ENCODE results near the gene MAOB.
"Not testable (repeated sequence)": the region's sequence is repeated elsewhere in the genome, so short reads cannot be mapped to it uniquely, and the experiment has no call there.

The MAOB gene
- 0 to 0.18 (median 0) reads per million in 9 experiments for total RNA-seq

DNA sequence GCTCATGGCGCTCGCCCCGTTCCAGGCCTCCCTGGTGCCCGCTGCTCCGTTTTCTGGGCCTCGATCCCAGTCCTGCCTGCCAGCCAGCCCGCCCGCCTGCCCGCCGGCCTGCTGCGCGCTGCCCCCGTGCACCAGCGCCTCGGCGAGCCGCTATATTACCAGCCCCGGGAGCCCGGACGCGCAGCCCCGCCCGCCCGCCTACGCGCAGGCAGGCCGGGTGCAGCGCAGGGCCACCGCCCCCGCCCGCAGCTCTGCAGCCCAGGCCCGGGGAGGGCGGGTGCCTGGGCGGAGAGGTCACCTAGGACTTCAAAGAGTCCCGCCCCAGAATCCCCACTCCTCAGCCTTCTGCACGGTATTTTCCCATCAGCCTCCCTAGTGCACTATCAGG, at the start of gene MAOB:
Gene MAOB (minus strand): TSS at position 157 of the 388 bp plus-strand sequence. CDS start 151 bp downstream, at position 6.
- Mint-ChIP-seq H3K36me3 (ENCODE audit: insufficient read depth) (no peaks in the 10 kb centered on the region), H3K4me1 (ENCODE audit: low read depth in 2 of 2) (no peaks in the 10 kb centered on the region), H3K27me3 (peaks cover 28 to 41% of the 10 kb centered on the region in 2 donors), H3K4me3 (peak within 1 kb of the TSS in 1 of 2 donors; percentile 3), H3K9me3 (no peaks in the 10 kb centered on the region), H3K27ac (no peak within 1 kb of the TSS)
- DNase-seq = no peak
- no peak for ATAC-seq (replicated peaks)

DNA sequence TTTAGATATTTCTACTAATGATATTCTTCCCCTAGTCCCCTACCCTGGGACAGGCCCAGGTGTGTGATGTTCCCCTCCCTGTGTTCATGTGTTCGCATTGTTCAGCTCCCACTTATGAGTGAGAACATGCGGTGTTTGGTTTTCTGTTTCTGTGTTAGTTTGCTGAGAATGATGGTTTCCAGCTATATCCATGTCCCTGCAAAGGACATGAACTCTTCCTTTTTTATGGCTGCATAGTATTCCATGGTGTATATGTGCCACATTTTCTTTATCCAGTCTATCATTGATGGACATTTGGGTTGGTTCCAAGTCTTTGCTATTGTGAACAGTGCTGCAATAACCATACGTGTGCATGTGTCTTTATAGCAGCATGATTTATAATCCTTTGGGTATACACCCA, 39.8 kb upstream of the MAOB start:
- not testable (repeated sequence) for H3K9me3 Mint-ChIP-seq; ATAC-seq (replicated peaks); H3K27ac Mint-ChIP-seq; H3K4me1 Mint-ChIP-seq (ENCODE audit: low read depth in 2 of 2); H3K4me3 Mint-ChIP-seq; DNase-seq; H3K36me3 Mint-ChIP-seq (ENCODE audit: insufficient read depth)
- H3K27me3 Mint-ChIP-seq = peaks cover 25 to 31% of the 10 kb centered on the region in 2 donors

GRCh38 chrX:43910772-43911171, 28.5 kb upstream of the MAOB start:
- peaks cover 6 to 14% of the 10 kb centered on the region in 2 donors for H3K27me3 Mint-ChIP-seq
- H3K9me3 Mint-ChIP-seq; H3K36me3 Mint-ChIP-seq (ENCODE audit: insufficient read depth); H3K4me3 Mint-ChIP-seq; H3K4me1 Mint-ChIP-seq (ENCODE audit: low read depth in 2 of 2); H3K27ac Mint-ChIP-seq; ATAC-seq (replicated peaks); DNase-seq: not testable (repeated sequence)

- ATAC-seq (replicated peaks) (no peak), DNase-seq (no peak)
- Mint-ChIP-seq H3K4me1 (ENCODE audit: low read depth in 2 of 2) (no peaks in the 10 kb centered on the region), H3K36me3 (ENCODE audit: insufficient read depth) (peaks cover 2% of the 10 kb centered on the region), H3K4me3 (no peak overlapping the region), H3K9me3 (no peaks in the 10 kb centered on the region), H3K27me3 (peaks cover 6 to 14% of the 10 kb centered on the region in 2 donors), H3K27ac (no peak overlapping the region)
These were observed 27.8 kb upstream of the MAOB start for GRCh38 chrX:43910012-43910411.

DNA sequence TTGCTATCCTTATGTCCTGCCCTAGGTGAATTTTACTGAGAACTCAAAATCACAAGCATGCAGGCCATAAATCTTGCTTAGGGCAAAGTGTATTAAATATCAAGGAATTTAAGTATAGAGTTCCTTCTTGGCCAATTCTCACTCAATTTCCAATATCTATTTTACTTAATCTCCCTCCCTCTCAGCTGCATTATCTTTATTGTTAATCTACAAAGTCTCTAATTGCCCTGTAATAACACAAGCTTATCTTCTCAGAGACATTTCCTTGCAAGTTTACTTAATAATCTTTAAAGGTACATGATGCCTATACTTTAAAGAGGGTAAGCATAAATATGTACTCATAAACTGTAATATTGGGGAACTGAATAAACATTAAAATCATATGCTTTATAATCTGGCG, 26.9 kb upstream of the MAOB start:
- Mint-ChIP-seq H3K27ac (no peak overlapping the region), H3K9me3 (no peaks in the 10 kb centered on the region), H3K36me3 (ENCODE audit: insufficient read depth) (peaks cover 2% of the 10 kb centered on the region), H3K4me1 (ENCODE audit: low read depth in 2 of 2) (no peaks in the 10 kb centered on the region), H3K4me3 (no peak overlapping the region), H3K27me3 (peaks cover 6 to 8% of the 10 kb centered on the region in 2 donors)
- ATAC-seq (replicated peaks) = no peak
- no peak for DNase-seq

- no peaks in the 10 kb centered on the region for H3K4me1 Mint-ChIP-seq (ENCODE audit: low read depth in 2 of 2)
These were observed 17.9 kb upstream of the MAOB start for GRCh38 chrX:43899878-43900815.

GRCh38 chrX:43898406-43899035, 16.3 kb upstream of the MAOB start:
- Mint-ChIP-seq H3K9me3 (no peaks in the 10 kb centered on the region), H3K27me3 (peaks cover 9 to 15% of the 10 kb centered on the region in 2 donors), H3K4me1 (ENCODE audit: low read depth in 2 of 2) (no peaks in the 10 kb centered on the region), H3K27ac (no peak overlapping the region), H3K36me3 (ENCODE audit: insufficient read depth) (no peaks in the 10 kb centered on the region), H3K4me3 (no peak overlapping the region)
- DNase-seq (no peak), ATAC-seq (replicated peaks) (no peak)

More at GRCh38 chrX:43899878-43900815, 17.9 kb upstream of the MAOB start:
- no peak overlapping the region for H3K27ac Mint-ChIP-seq
- DNase-seq = no peak
- H3K4me3 Mint-ChIP-seq = no peak overlapping the region
- peaks cover 9 to 15% of the 10 kb centered on the region in 2 donors for H3K27me3 Mint-ChIP-seq
- no peaks in the 10 kb centered on the region for H3K9me3 Mint-ChIP-seq
- no peaks in the 10 kb centered on the region for H3K36me3 Mint-ChIP-seq (ENCODE audit: insufficient read depth)
- ATAC-seq (replicated peaks) = no peak

GRCh38 chrX:43897290-43897689, 15.0 kb upstream of the MAOB start:
- no peak overlapping the region for H3K27ac Mint-ChIP-seq
- ATAC-seq (replicated peaks) = no peak
- no peak overlapping the region for H3K4me3 Mint-ChIP-seq
- no peaks in the 10 kb centered on the region for H3K36me3 Mint-ChIP-seq (ENCODE audit: insufficient read depth)
- DNase-seq = no peak
- no peaks in the 10 kb centered on the region for H3K9me3 Mint-ChIP-seq
- peaks cover 9 to 15% of the 10 kb centered on the region in 2 donors for H3K27me3 Mint-ChIP-seq
- H3K4me1 Mint-ChIP-seq (ENCODE audit: low read depth in 2 of 2) = no peaks in the 10 kb centered on the region

GRCh38 chrX:43892336-43892870, 10.2 kb upstream of the MAOB start:
- Mint-ChIP-seq H3K4me3 (no peak overlapping the region), H3K36me3 (ENCODE audit: insufficient read depth) (no peaks in the 10 kb centered on the region), H3K9me3 (no peaks in the 10 kb centered on the region), H3K4me1 (ENCODE audit: low read depth in 2 of 2) (no peaks in the 10 kb centered on the region), H3K27me3 (peaks cover 0 to 25% of the 10 kb centered on the region in 2 donors), H3K27ac (no peak overlapping the region)
- no peak for DNase-seq
- ATAC-seq (replicated peaks) = no peak

GRCh38 chrX:43885617-43886016, 3.4 kb upstream of the MAOB start:
- Mint-ChIP-seq H3K36me3 (ENCODE audit: insufficient read depth) (no peaks in the 10 kb centered on the region), H3K9me3 (no peaks in the 10 kb centered on the region), H3K4me3 (no peak overlapping the region), H3K27ac (no peak overlapping the region), H3K27me3 (peaks cover 18 to 20% of the 10 kb centered on the region in 2 donors), H3K4me1 (ENCODE audit: low read depth in 2 of 2) (no peaks in the 10 kb centered on the region)
- ATAC-seq (replicated peaks) (no peak), DNase-seq (no peak)

GRCh38 chrX:43881410-43882293, 598 bp downstream of the MAOB start:
- no peak overlapping the region for H3K27ac Mint-ChIP-seq
- no peaks in the 10 kb centered on the region for H3K9me3 Mint-ChIP-seq
- no peaks in the 10 kb centered on the region for H3K36me3 Mint-ChIP-seq (ENCODE audit: insufficient read depth)
- no peaks in the 10 kb centered on the region for H3K4me1 Mint-ChIP-seq (ENCODE audit: low read depth in 2 of 2)
- peak overlapping the region in 1 of 2 donors; percentile 3 for H3K4me3 Mint-ChIP-seq
- peaks cover 28 to 41% of the 10 kb centered on the region in 2 donors for H3K27me3 Mint-ChIP-seq
- ATAC-seq (replicated peaks) = no peak
- no peak for DNase-seq

DNA sequence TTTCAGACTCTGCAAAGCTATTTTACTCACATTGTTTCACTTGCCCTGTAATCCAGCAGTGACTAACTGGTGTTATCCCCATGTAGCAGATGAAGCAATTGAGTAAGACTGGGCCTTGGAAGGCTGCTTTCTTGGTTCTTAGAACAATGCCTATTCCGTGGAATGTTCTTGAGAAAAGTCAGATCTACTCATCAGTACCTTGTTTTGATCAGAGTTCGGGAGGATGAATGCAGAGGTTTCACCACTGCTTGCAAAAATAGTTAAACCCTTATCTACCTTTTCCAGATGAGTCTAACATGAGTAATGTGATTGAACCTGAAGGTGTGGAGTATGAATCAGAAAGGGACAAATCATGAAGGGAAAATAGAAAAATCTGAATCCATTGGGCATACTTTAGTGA, 1.8 kb downstream of the MAOB start:
- no peaks in the 10 kb centered on the region for H3K9me3 Mint-ChIP-seq
- no peaks in the 10 kb centered on the region for H3K4me1 Mint-ChIP-seq (ENCODE audit: low read depth in 2 of 2)
- no peak overlapping the region for H3K27ac Mint-ChIP-seq
- H3K27me3 Mint-ChIP-seq = peaks cover 28 to 41% of the 10 kb centered on the region in 2 donors
- DNase-seq (no peak), ATAC-seq (replicated peaks) (no peak)
- no peaks in the 10 kb centered on the region for H3K36me3 Mint-ChIP-seq (ENCODE audit: insufficient read depth)
- no peak overlapping the region for H3K4me3 Mint-ChIP-seq

Data from effector memory CD8-positive, alpha-beta T cell (primary cell).